Hindlimb muscle (tissue), 1 donor: ENCODE measurements around the gene SKAP2. TPM values are rescaled to one million over a fixed set of nuclear protein-coding genes. Genes with fewer than 3 reads are reported as not detected.

ENCODE experiments used
- DNase-seq: peaks from one replicate; pipeline ENCODE4 v3.0.0-alpha.2; 2013
- polyA plus RNA-seq: library from polyadenylated mRNA; unstranded; fragments of 120-200 nt; gene quantifications from one replicate; pipeline ENCODE4 v1.2.1, GENCODE V29; 2013; ENCODE audit not compliant: insufficient read length

Gene SKAP2, protein sequence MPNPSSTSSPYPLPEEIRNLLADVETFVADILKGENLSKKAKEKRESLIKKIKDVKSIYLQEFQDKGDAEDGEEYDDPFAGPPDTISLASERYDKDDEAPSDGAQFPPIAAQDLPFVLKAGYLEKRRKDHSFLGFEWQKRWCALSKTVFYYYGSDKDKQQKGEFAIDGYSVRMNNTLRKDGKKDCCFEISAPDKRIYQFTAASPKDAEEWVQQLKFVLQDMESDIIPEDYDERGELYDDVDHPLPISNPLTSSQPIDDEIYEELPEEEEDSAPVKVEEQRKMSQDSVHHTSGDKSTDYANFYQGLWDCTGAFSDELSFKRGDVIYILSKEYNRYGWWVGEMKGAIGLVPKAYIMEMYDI
- polyA plus RNA-seq, result 12.1 TPM

DNA sequence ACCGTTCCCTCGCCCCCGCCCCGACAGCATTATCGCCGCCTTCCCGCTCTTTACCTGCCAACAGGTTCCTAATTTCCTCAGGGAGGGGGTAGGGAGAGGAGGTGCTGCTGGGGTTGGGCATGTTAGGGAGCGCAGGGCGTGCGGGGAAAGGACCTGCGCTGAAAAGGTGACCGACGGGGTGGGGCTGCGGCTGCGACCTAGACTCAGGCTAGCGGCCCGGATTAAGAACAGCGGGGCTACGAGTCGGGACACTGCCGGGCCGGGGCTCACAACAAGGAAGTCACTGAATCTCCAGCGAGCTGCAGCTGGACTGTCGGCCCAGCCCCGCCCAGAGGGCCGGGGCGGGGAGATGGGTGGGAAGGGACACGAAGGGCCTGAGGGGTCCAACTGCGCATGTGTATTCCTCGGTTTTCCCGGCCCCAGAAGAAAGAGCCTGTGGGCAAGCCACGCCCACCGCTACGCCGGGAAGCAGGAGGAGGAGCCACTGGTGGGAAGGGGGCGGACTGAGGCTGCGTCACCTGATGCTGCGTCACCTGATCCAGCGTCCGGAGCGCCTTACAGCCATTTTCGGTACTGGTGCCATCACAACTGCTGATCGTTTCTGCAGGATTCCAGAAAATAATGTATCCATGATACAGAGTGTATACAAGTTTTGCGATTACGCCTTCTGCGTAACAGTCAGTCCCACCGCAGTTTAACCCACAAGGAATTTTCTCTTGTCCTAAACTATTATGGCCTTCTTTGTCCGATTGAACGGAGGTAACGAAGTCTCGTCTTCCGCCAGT lies at the start of gene SKAP2:
TSS of gene SKAP2 (minus strand) at position 282 of the 785 bp plus-strand sequence. CDS start at position 121, 161 bp downstream.
- DNase-seq, result peak; percentile 99

DNA sequence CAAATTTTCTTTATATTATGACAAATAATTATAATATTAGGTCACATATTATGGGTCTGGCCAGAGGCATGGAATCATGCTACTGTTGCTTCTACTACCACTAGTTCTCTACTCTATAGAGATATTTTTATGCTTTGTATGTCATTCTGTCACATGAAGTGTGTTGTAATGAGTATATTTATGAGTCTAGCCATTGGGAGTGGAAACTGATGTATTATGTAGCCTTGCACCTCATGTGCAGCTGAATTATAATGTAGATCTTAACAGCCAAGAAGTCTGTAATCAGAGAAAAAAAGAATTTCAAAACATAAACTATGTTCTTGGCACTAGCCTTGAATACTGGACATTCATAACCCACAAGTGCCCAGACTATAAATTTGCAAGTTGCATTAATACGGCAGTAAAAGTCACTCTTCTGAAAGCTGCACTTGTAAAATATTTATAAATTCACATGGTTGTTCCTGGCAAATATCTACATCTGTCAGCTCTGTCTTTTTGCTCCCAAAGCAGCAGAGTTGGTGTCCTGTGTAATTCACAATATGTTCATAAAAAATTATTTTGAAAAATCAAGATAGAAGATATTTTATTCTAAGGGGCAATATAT lies 48.6 kb upstream of the SKAP2 start:
- DNase-seq, result no peak

DNA sequence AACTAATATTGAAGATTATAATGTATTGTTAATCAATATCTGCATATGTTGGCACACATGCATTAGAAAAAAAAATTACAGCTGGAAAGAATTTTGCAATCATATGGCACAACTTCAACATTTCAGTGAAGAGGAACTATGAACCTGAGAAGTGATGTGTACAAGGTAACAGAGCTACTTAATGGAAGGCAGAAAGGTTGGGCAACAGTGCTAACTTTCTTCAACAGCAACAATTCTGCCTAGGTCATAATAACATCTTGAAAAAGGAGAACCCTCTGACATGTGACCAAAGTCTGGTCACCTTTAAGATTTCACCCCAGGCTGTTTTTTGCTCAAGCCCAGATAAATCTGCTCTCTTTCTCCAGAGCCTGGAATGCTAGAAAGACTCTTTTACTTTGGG lies 47.9 kb upstream of the SKAP2 start:
- DNase-seq, result no peak

DNA sequence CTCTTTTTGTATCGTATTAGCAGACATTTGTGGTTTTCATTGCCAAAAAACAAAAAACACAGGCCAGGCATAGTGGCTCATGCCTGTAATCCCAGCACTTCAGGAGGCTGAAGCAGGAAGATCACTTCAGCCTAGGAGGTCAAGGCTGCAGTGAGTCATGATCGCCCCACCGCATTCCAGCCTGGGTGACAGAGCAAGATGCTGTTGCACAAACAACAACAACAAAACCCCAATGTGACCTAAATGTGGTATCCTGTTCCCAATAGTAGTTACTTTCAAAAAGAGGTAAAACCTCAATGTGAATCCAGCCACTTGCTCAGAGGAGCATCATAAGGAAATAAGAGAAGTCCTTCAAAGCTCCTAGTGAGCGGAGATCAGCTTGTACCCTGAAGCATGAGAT lies 45.8 kb upstream of the SKAP2 start:
- no peak for DNase-seq

DNA sequence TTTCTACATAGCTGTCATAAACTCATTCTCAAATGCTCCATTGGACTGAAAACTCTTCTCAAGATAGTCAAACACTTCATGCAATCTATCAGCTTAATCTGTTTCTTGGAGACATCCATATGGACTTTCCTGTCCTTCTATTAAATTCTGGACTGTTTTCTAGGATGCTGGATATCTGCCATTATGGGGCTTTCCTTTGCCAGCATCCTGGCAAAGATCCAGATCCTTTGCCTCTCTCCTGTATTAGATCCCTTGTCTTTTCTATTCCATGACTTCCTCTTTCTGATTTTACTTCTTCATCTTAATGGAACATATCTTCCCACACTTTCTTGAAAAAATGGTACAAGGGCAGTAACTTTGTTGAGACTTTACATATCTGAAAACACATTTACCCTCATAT lies 35.9 kb upstream of the SKAP2 start:
- DNase-seq, result no peak

DNA sequence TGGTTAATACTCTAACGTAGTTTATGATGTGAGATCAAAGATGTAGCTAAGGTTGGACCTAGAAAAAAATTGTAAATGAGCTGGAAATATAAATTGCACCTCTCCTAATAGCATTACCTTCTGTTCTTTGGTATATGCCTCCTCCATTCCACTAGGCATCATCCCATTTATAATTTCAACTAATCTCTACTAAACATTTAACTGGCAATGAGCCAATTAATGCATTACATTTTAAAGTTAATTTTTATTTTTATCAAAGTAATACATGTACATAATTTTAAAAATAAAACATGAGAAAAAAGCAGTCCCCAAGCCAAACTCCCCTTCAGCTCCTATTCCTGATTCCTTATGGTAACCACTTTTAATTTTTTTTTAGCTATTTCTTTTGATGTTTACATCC lies 35.1 kb upstream of the SKAP2 start:
- no peak for DNase-seq

DNA sequence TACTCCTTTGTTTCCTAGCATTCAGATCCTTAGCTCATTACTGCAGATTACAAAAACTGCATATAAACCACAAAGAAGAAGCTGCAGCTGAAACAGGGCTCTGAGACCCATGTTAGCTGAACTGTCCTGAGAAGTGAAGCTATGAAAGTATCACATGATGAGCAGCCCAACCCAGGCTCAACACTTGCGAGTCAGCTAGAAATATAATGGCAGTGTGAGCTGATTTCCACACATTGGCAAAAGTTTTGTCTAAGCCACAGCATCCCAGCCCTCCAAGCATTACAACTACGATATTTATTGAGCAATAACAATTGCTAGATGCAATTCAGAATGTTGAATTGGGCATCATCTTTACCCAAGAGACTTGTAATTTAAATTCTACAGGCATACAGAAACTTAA lies 34.5 kb upstream of the SKAP2 start:
- DNase-seq, result no peak

DNA sequence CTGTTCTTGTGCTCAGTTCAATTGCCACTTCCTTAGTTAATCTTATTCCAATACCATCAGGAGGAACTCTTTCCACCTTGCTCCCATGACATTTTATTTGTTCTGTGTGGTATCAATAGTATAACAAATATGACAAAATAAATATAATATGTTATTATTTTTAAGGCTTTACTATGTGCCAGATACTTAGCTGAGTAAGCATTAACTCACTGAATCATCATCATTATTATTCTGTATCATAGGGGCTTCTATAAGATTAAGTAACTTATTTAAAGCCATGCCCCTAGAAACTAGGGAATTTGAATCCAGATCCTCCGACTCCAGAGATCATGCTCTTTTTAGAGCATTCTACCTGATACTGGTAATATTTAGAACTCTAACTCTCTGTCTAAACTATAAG lies 33.5 kb upstream of the SKAP2 start:
- no peak for DNase-seq

DNA sequence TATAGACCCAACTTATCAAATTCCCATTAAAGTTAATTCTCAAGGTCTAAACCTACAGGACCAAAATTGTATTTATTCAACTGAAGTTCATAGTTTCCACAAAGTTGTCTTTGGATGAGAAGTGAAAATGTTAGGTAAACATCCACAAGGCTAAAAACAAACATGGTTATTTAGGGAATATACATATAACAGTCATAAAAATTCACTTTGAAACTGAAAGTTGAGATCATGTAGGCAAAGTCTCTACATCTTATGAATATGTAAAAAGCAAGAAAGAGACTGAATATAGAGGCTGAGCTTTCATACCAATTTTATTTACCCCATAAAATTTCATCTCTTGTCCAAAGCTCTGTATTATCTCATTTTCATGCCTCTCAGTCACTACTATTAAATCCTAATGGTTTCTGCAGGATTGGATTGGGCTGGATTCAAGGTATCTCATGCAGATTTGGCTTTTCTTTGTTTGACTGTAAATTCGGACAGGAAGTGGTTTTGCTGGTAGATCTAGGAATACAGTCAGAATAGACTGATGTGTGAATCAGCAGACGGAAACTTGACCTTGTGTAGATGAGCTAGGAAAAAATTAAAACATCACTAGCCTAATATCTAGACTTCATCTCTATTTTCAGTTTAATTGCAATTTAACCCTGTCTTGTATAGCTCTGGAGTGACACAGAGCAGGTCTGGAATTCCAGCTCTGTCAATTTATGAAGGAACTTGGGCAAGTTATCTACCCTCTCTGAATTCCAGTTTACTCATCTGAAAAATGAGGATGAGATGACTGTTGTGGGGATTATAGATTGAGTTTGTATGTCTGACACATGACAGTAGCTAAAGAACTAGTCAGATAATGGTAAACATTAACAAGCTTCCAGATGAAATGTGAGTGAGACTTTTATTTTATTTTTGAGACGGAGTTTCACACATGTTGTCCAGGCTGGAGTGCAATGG lies 27.3 kb upstream of the SKAP2 start:
- no peak for DNase-seq

DNA sequence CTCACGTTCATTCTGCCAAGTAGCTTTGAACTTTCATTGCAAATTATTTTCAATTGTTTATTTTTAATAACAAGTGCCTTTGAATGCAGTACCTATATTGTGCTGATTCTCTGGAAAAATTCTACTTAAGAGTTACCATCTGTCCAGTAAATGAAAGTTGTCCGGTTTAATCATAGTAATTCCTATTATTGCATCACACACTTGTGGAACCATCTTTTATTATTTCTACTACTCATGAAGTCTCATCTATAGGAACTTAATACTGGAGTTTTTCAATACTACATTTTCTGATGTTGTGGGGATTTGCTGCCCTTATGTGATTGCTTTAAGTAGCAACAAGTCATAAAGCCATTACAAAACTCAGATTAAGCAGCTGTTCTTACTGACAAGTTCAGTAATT lies 16.5 kb upstream of the SKAP2 start:
- no peak for DNase-seq

DNA sequence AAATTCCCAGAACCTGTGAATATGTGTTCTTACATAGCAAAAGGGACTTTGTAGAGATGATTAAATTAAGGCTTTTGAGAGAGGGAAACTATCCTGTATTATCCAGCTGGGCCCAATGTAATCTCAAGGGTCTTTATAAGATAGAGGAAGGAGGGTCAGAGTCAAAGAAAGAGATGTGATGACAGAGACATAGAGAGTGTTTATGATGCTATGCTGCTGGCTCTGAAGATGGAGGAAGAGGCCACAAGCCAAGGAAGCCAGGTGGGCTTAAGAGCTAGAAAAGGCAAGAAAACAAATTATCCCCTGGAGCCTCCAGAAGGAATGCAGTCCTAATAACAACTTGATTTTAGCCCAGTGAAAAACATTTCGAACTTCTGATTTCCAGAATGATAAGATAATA lies 15.3 kb upstream of the SKAP2 start:
- DNase-seq, result no peak

DNA sequence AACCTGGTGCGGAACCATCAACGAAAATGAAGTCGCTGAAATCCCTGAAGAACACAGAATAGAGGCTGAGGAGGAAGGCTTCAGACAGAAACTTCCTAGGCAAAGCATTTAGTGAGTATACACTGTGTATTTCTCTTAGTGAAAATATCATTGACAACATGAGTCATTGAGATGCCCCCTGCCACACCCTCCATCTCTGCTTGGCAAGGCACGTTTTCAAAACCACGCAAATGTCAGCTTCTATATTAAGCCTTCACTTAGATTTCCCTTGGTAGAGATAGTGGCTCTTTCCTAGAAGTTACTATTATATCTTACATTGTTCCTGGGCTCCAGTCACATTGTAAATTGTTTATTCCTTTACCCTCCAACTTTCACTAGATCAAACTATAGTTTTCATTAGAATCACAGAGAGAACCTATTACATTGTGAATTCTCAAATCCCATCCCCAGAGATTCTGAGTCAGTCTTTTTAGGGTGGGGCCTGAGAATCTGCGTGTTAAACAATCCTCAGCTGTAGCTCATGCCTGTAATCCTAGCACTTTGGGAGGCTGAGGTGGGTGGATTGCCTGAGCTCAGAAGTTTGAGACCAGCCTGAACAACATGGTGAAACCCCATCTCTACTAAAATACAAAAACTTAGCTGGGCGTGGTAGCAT lies 4.6 kb upstream of the SKAP2 start:
- DNase-seq, result no peak

DNA sequence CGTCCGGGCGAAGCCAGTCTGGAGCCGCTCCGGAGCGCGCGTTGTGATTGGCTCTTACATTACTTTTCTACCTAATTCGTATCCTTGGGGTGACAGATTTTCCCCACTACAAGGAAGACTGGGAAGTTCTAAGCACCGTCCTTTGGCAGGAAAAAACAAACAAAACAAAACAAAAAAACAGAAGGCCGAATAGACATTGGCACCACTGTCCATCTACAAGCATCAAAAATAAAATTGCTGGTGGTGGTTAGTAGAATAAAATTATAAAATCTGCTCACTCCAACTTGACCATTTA lies 651 bp upstream of the SKAP2 start:
- DNase-seq, result no peak

DNA sequence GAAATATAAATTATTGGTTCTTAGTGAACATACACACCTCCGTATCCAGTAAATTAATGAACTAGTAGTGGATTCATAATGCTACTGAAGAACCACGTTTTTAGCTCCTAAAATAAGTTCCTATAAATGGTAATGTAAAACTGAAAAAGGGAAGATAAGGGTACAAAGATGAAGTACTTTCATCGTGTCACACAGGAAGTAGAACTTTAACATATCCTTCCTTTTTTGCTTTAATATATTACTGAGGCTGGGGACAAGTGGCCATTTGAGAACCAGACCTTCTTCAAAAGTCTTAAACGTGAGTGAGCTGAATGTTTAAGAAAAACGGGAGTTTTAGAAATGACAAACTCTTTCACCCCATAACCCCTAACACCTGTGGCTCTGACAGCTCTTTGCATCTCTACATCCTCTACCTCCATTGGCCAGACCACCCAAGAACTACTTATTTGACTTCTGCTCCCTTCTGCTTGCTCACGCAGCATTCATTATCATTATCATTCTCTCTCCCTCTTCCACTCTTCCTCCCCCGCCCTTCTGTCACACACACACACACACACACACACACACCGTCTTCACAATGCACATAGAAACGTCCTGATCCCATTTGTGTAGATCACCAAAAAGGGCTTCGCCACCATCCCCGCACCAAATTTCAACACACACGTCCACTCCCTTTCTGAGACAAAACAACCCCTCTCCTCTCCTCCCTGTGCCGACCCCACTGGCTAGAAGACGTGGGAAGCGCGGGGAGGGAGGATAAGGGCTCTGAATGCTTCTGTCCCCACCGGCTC lies 677 bp downstream of the SKAP2 start:
- DNase-seq, result no peak

DNA sequence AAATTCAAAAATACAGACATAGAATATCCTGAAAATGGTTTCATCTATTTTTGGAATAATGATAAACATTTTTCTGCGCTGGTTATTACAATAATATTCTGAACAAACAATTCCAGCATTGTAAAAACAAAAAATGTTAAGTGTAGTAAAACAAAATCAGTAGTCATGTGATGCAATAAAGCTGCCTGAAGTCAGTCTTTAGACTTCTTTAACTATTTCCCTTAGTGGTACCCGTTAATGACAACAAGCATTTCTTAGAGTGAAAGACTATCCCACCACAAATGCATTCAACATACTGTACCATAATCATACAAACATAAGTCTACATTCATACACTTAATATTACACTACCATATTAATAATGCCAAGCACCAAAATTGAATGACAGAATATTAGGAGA lies 1.6 kb downstream of the SKAP2 start:
- no peak for DNase-seq

DNA sequence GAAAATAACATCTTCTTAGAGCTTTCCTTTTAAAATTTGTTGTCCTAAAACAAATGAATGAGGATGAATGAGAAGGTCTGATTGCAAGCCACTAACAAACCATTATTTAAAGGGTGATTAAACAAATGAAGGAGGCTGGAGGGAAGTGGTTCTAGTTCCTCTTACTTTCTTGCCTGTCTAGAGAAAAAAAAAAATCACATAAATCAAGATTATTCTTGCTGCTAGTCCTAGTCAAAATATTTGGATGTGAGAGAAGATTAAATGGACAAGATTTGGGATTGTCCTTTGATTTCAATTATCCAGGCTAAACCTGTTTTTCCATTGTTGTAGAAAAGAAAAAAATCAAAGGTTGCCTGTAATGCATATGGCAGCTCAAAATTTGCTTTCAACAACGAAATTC lies 3.3 kb downstream of the SKAP2 start:
- no peak for DNase-seq

DNA sequence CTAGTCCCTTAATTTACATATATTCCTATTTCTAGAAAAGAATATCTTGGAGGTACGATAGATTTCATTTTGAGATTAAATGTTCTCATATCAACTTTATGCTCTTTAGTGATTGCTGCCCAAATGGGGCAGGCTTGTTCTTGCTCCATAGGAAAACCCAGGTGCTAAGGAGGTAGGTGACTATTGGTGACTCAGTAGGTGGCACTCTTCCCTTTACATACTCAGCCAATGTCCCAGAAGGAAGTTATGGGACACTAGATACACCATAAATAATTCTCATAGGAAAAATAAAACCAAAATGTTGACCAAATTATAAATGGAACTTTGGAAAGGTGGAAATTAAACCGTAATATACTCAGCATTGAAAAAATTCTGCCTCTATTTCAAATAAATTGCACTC lies 4.0 kb downstream of the SKAP2 start:
- no peak for DNase-seq

DNA sequence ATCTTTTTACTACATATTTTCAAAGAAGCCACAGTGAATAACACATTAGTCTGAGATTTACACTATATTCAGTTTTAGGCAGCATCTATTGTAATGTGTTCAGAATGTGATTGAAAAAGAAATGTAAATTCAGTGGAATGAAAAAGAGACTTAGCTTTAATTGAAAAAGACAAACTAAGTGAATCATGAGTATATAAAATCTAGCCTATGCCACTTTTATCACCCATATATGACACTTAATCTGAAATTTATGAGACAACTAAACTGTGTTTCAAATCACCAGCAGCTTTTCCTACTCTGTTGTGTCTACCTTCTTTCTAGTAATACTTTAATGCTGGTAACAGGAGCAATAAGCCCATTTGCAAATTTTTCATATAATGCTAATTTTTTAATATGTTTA lies 4.7 kb downstream of the SKAP2 start:
- no peak for DNase-seq

DNA sequence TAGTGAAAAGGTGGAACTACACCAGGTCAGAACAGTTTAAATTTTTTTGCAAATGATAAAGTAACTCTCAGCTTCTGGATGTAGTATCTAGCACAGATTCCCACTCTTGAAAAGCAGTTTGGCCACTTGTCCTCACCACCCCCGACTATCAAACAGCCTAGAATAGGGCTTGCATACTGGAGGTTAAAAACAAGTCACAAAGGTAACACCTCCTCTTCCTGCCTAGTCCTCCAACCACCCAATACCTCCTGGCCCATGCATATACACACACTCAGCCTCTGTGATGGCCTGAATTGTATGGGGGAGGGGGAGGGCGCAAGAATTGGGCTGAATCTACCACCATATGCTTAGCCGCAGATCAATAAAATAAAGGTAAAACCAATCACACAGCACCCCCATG lies 5.7 kb downstream of the SKAP2 start:
- no peak for DNase-seq

DNA sequence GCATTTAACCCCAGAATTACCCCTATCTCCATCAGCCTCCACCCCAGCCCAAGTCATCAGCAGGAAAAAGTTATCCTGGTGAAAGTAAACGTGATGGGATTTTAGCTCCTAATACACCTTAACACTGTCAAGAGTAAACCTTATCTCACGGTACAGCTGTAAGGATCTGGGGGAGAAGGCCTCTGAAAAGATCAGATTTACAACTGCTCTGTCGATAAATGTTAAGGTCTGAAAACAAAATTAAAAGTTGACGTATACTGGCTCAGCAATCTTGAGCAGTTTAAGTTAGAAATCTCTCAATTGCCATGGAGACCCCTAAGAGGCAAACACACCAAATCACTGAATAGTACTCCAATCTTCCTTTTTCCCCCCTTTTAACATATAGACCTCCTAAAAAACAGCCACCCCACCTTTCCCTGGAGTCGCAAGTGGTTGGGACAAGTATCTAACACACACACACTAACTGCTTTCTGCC lies 6.1 kb downstream of the SKAP2 start:
- DNase-seq, result no peak
